Measurements from ENCODE around the gene DOCK1.

DOCK1 gene

GRCh38 chr10:127146661-127147060 is 241.4 kb downstream of the DOCK1 start:
- TF ChIP-seq CTCF (IDR thresholded peaks at IDR 0.05; ENCODE audit: extremely low read depth, insufficient read depth, missing control alignments), result no peak
- no peak for DNase-seq (ENCODE audit: low spot score)
- in situ Hi-C loops (cut with MboI; ENCODE audit: low pct_unique_long_range_greater_than_20kb, low sequenced_read_pairs, unreplicated experiment), result no loop called here

GRCh38 chr10:127148066-127148932 is 243.1 kb downstream of the DOCK1 start:
- TF ChIP-seq CTCF (IDR thresholded peaks at IDR 0.05; ENCODE audit: extremely low read depth, insufficient read depth, missing control alignments), result no peak
- in situ Hi-C loops (cut with MboI; ENCODE audit: low pct_unique_long_range_greater_than_20kb, low sequenced_read_pairs, unreplicated experiment), result no loop called here
- DNase-seq (ENCODE audit: low spot score), result no peak

- TF ChIP-seq CTCF (IDR thresholded peaks at IDR 0.05; ENCODE audit: extremely low read depth, insufficient read depth, missing control alignments), result no peak
- no peak for DNase-seq (ENCODE audit: low spot score)
- in situ Hi-C loops (cut with MboI; ENCODE audit: low pct_unique_long_range_greater_than_20kb, low sequenced_read_pairs, unreplicated experiment), result no loop called here
These were observed 243.6 kb downstream of the DOCK1 start for GRCh38 chr10:127148933-127149220.

- in situ Hi-C loops (cut with MboI; ENCODE audit: low pct_unique_long_range_greater_than_20kb, low sequenced_read_pairs, unreplicated experiment), result no loop called here
- TF ChIP-seq CTCF (IDR thresholded peaks at IDR 0.05; ENCODE audit: extremely low read depth, insufficient read depth, missing control alignments), result no peak
- DNase-seq (ENCODE audit: low spot score), result no peak
These were observed 244.4 kb downstream of the DOCK1 start for GRCh38 chr10:127149501-127150081.

- in situ Hi-C loops (cut with MboI; ENCODE audit: low pct_unique_long_range_greater_than_20kb, low sequenced_read_pairs, unreplicated experiment), result no loop called here
- no peak for TF ChIP-seq CTCF (IDR thresholded peaks at IDR 0.05; ENCODE audit: extremely low read depth, insufficient read depth, missing control alignments)
- DNase-seq (ENCODE audit: low spot score), result no peak
These were observed 244.9 kb downstream of the DOCK1 start for GRCh38 chr10:127150136-127150535.

- no peak for DNase-seq (ENCODE audit: low spot score)
- in situ Hi-C loops (cut with MboI; ENCODE audit: low pct_unique_long_range_greater_than_20kb, low sequenced_read_pairs, unreplicated experiment), result no loop called here
- TF ChIP-seq CTCF (IDR thresholded peaks at IDR 0.05; ENCODE audit: extremely low read depth, insufficient read depth, missing control alignments), result no peak
These were observed 246.3 kb downstream of the DOCK1 start for GRCh38 chr10:127151541-127151940.
